T-cell (primary cell): ENCODE data around the gene TCL1A. TPM values are rescaled to one million over a fixed set of nuclear protein-coding genes. Genes with fewer than 3 reads are reported as not detected.
A peak's percentile ranks its signal among the peaks of the same experiment; 100 is the strongest.

Experiments
- ATAC-seq, 4 experiments: fragments of 200-7000 bp in 3 of 4; fragments of 150-1000 bp in 1 of 4; cut with Tn5 transposase; replicated peaks in 1 of 4; 1 replicate in 3 of 4; 2 replicates in 1 of 4; pipeline ENCODE4 v1.10.0; 2021; ENCODE audit warnings: moderate library complexity in 3 of 4, mild to moderate bottlenecking in 2 of 4, moderate number of reproducible peaks in 1 of 4
- CTCF ChIA-PET, 2 donors: fragments of 300-600 bp; sonication (Branson Sonifier 250); formaldehyde crosslinking; loops; one replicate each; lab custom pipeline; 2022; ENCODE audit warnings: antibody characterized with exemption in 2 of 2; lab: Charles Lee
- POLR2A ChIA-PET, 2 donors: fragments of 300-600 bp; sonication (Branson Sonifier 250); formaldehyde crosslinking; loops; one replicate each; lab custom pipeline; 2022; ENCODE audit warnings: antibody characterized with exemption in 2 of 2; lab: Charles Lee
- DNase-seq, 35 experiments: peaks; one replicate each; pipeline versions ENCODE4 v3.0.0 to v3.0.0-alpha.2; 2013 to 2023
- H3K27ac ChIP-seq: one replicate; pipeline ENCODE4 v1.5.1; 2013; ENCODE audit warnings: low read length
- H3K27me3 ChIP-seq, 2 experiments: replicated peaks in 1 of 2; 1 replicate in 1 of 2; 2 replicates in 1 of 2; pipeline versions ENCODE4 v1.6.1 to v1.7.0; 2013; ENCODE audit warnings: low read length in 1 of 2, mixed read lengths in 1 of 2; ENCODE audit not compliant: control insufficient read depth in 2 of 2, insufficient read depth in 2 of 2; ENCODE audit errors: extremely low read depth in 1 of 2
- H3K36me3 ChIP-seq, 2 donors: 1 replicate in 1 of 2; 2 replicates in 1 of 2; pipeline versions ENCODE4 v1.6.1 to v1.7.0; 2013; ENCODE audit warnings: low read length in 1 of 2; ENCODE audit not compliant: control insufficient read depth in 2 of 2, insufficient read depth in 1 of 2; ENCODE audit errors: extremely low read depth in 1 of 2
- H3K4me1 ChIP-seq, 2 experiments: 1 replicate in 1 of 2; 2 replicates in 1 of 2; pipeline versions ENCODE4 v1.6.1 to v1.7.0; 2013; ENCODE audit warnings: low read length in 2 of 2, mixed read lengths in 1 of 2; ENCODE audit not compliant: insufficient read depth in 2 of 2, control insufficient read depth in 1 of 2; ENCODE audit errors: extremely low read depth in 1 of 2
- H3K4me3 ChIP-seq, 2 donors: 1 replicate in 1 of 2; 2 replicates in 1 of 2; pipeline versions ENCODE4 v1.5.1 to v1.7.0; 2013; ENCODE audit warnings: mild to moderate bottlenecking in 2 of 2, low read length in 1 of 2, moderate library complexity in 1 of 2; ENCODE audit not compliant: control insufficient read depth in 1 of 2; ENCODE audit errors: extremely low read depth in 1 of 2
- H3K9me3 ChIP-seq: 2 replicates; pipeline ENCODE4 v1.7.0; 2013
- H3K27ac Mint-ChIP-seq, 2 donors: one replicate each; pipeline ENCODE4 v1.8.0; 2020 to 2021; ENCODE audit warnings: mild to moderate bottlenecking in 2 of 2, mixed read lengths in 2 of 2
- H3K27me3 Mint-ChIP-seq, 2 donors: one replicate each; pipeline ENCODE4 v1.8.0; 2021 to 2022; ENCODE audit warnings: mixed read lengths in 2 of 2
- H3K36me3 Mint-ChIP-seq: one replicate; pipeline ENCODE4 v1.8.0; 2021; ENCODE audit warnings: mixed read lengths
- H3K4me1 Mint-ChIP-seq, 3 donors: one replicate each; pipeline ENCODE4 v1.8.0; 2020 to 2022; ENCODE audit warnings: mixed read lengths in 3 of 3, mild to moderate bottlenecking in 1 of 3
- H3K4me3 Mint-ChIP-seq, 3 donors: one replicate each; pipeline ENCODE4 v1.8.0; 2020 to 2022; ENCODE audit warnings: mild to moderate bottlenecking in 3 of 3, mixed read lengths in 3 of 3, moderate library complexity in 3 of 3
- H3K9me3 Mint-ChIP-seq, 3 donors: one replicate each; pipeline ENCODE4 v1.8.0; 2020 to 2022; ENCODE audit warnings: mixed read lengths in 3 of 3
- WGBS: methylation state at CpG from one replicate; pipeline ENCODE4 v1.1.5; 2013; ENCODE audit warnings: missing lambda C conversion rate; ENCODE audit not compliant: insufficient coverage; 5-methylcytosine and 5-hydroxymethylcytosine counted together
- total RNA-seq, 35 experiments: library from RNA in 6 of 35; stranded (reverse) in 6 of 35; fragments of 120-200 nt in 1 of 35; gene quantifications; one replicate each; pipeline versions ENCODE4 v1.2.1 to v1.2.4 and lab custom pipeline; 2013 to 2026

The TCL1A gene
- total RNA-seq, 5 donors from 2014 or later (not counting 1 experiment from before 2014, with no cell fraction given): 1.4 to 22.5 (median 2.6) TPM

- peaks cover 5 to 11% of the 10 kb centered on the region in 2 experiments for H3K27me3 ChIP-seq
- H3K36me3 ChIP-seq: no peaks in the 10 kb centered on the region
- no peak for DNase-seq
- peaks cover 30 to 53% of the 10 kb centered on the region in 2 donors for H3K27me3 Mint-ChIP-seq
- H3K27ac Mint-ChIP-seq: no peak overlapping the region
- no peak overlapping the region for H3K4me3 Mint-ChIP-seq
- no CpG with 5 or more reads among the region's 4 CpGs for WGBS
- POLR2A ChIA-PET: no interaction called here
- H3K36me3 Mint-ChIP-seq: no peaks in the 10 kb centered on the region
- H3K27ac ChIP-seq: no peak overlapping the region
- H3K9me3 ChIP-seq: no peaks in the 10 kb centered on the region
- ATAC-seq: no peak
- peaks cover 0 to 8% (median 4%) of the 10 kb centered on the region in 3 donors for H3K4me1 Mint-ChIP-seq
- no peak overlapping the region for H3K4me3 ChIP-seq
- H3K9me3 Mint-ChIP-seq: no peaks in the 10 kb centered on the region
- H3K4me1 ChIP-seq: no peaks in the 10 kb centered on the region
- CTCF ChIA-PET: no interaction called here
These were observed 12.1 kb downstream of the TCL1A start for GRCh38 chr14:95701846-95702221.

GRCh38 chr14:95700221-95700976 lies 13.5 kb downstream of the TCL1A start:
- H3K9me3 Mint-ChIP-seq: no peaks in the 10 kb centered on the region
- H3K36me3 ChIP-seq: no peaks in the 10 kb centered on the region
- no peak overlapping the region for H3K4me3 ChIP-seq
- H3K4me3 Mint-ChIP-seq: no peak overlapping the region
- H3K27ac ChIP-seq: no peak overlapping the region
- peaks cover 0 to 14% (median 4%) of the 10 kb centered on the region in 3 donors for H3K4me1 Mint-ChIP-seq
- DNase-seq (no peak), ATAC-seq (no peak)
- H3K27me3 ChIP-seq: peaks cover 7 to 11% of the 10 kb centered on the region in 2 experiments
- H3K4me1 ChIP-seq: no peaks in the 10 kb centered on the region
- no peaks in the 10 kb centered on the region for H3K36me3 Mint-ChIP-seq
- no CpG with 5 or more reads among the region's 5 CpGs for WGBS
- POLR2A ChIA-PET: no interaction called here
- CTCF ChIA-PET: interaction anchor here in 1 of 2 donors (0.6 kb wide), 1 partner anchor 400 kb away, joined by 3 read pairs; no protein-coding TSS in a partner anchor
- peaks cover 34 to 49% of the 10 kb centered on the region in 2 donors for H3K27me3 Mint-ChIP-seq
- H3K27ac Mint-ChIP-seq: no peak overlapping the region
- no peaks in the 10 kb centered on the region for H3K9me3 ChIP-seq

- ATAC-seq (no peak), DNase-seq (no peak)
- H3K27me3 ChIP-seq: peaks cover 10 to 11% of the 10 kb centered on the region in 2 experiments
- peaks cover 0 to 14% (median 4%) of the 10 kb centered on the region in 3 donors for H3K4me1 Mint-ChIP-seq
- no peak overlapping the region for H3K27ac ChIP-seq
- no peaks in the 10 kb centered on the region for H3K9me3 ChIP-seq
- H3K9me3 Mint-ChIP-seq: no peaks in the 10 kb centered on the region
- H3K36me3 Mint-ChIP-seq: no peaks in the 10 kb centered on the region
- H3K27ac Mint-ChIP-seq: peak overlapping the region in 1 of 2 donors; percentile 56
- H3K4me1 ChIP-seq: no peaks in the 10 kb centered on the region
- POLR2A ChIA-PET: no interaction called here
- H3K36me3 ChIP-seq: no peaks in the 10 kb centered on the region
- CTCF ChIA-PET: no interaction called here
- no peak overlapping the region for H3K4me3 Mint-ChIP-seq
- peaks cover 34 to 47% of the 10 kb centered on the region in 2 donors for H3K27me3 Mint-ChIP-seq
- H3K4me3 ChIP-seq: no peak overlapping the region
- WGBS: 43% methylated on average over 4 of the region's 5 CpGs
These were observed 14.5 kb downstream of the TCL1A start for GRCh38 chr14:95699412-95699811.

- Mint-ChIP-seq H3K27me3 (peaks cover 28 to 43% of the 10 kb centered on the region in 2 donors), H3K27ac (no peak overlapping the region), H3K9me3 (no peaks in the 10 kb centered on the region), H3K4me1 (peaks cover 0 to 14% (median 0%) of the 10 kb centered on the region in 3 donors), H3K36me3 (no peaks in the 10 kb centered on the region), H3K4me3 (no peak overlapping the region)
- Histone ChIP-seq H3K36me3 (no peaks in the 10 kb centered on the region), H3K27me3 (peaks cover 11 to 19% of the 10 kb centered on the region in 2 experiments), H3K4me1 (no peaks in the 10 kb centered on the region), H3K27ac (no peak overlapping the region), H3K9me3 (no peaks in the 10 kb centered on the region), H3K4me3 (no peak overlapping the region)
- DNase-seq: no peak
- ChIA-PET CTCF (no interaction called here), POLR2A (no interaction called here)
- ATAC-seq: no peak
These were observed 15.6 kb downstream of the TCL1A start for GRCh38 chr14:95698287-95698686.

- H3K4me3 Mint-ChIP-seq: no peak overlapping the region
These were observed 16.2 kb downstream of the TCL1A start for GRCh38 chr14:95697764-95698163.

GRCh38 chr14:95696741-95697140 lies 17.2 kb downstream of the TCL1A start:
- Mint-ChIP-seq H3K27ac (peak overlapping the region in 1 of 2 donors; percentile 4), H3K4me1 (peaks cover 0 to 17% (median 0%) of the 10 kb centered on the region in 3 donors), H3K4me3 (no peak overlapping the region), H3K9me3 (no peaks in the 10 kb centered on the region), H3K27me3 (peaks cover 38 to 43% of the 10 kb centered on the region in 2 donors), H3K36me3 (no peaks in the 10 kb centered on the region)
- ChIA-PET POLR2A (no interaction called here), CTCF (no interaction called here)
- 74% methylated on average over 13 of the region's 15 CpGs for WGBS
- no peaks in the 10 kb centered on the region for H3K9me3 ChIP-seq
- no peaks in the 10 kb centered on the region for H3K36me3 ChIP-seq
- H3K4me1 ChIP-seq: no peaks in the 10 kb centered on the region
- DNase-seq (no peak), ATAC-seq (no peak)
- no peak overlapping the region for H3K4me3 ChIP-seq
- no peak overlapping the region for H3K27ac ChIP-seq
- H3K27me3 ChIP-seq: peaks cover 6 to 25% of the 10 kb centered on the region in 2 experiments

More at GRCh38 chr14:95697764-95698163, 16.2 kb downstream of the TCL1A start:
- peaks cover 11 to 22% of the 10 kb centered on the region in 2 experiments for H3K27me3 ChIP-seq
- H3K4me3 ChIP-seq: no peak overlapping the region
- 56% methylated on average over 2 of the region's 7 CpGs for WGBS
- ATAC-seq (no peak), DNase-seq (no peak)
- CTCF ChIA-PET: no interaction called here
- H3K9me3 ChIP-seq: no peaks in the 10 kb centered on the region
- peaks cover 0 to 14% (median 0%) of the 10 kb centered on the region in 3 donors for H3K4me1 Mint-ChIP-seq
- no peaks in the 10 kb centered on the region for H3K4me1 ChIP-seq
- peaks cover 31 to 45% of the 10 kb centered on the region in 2 donors for H3K27me3 Mint-ChIP-seq
- no peaks in the 10 kb centered on the region for H3K9me3 Mint-ChIP-seq
- no peak overlapping the region for H3K27ac Mint-ChIP-seq
- POLR2A ChIA-PET: no interaction called here
- H3K36me3 Mint-ChIP-seq: no peaks in the 10 kb centered on the region
- no peak overlapping the region for H3K27ac ChIP-seq
- H3K36me3 ChIP-seq: no peaks in the 10 kb centered on the region
